Superior temporal gyrus (tissue), 1 donor: ENCODE results near the gene PPARA.
A peak's percentile ranks its signal among the peaks of the same experiment; 100 is the strongest.

Experiments used
- DNase-seq: peaks from one replicate; pipeline ENCODE4 v3.0.0-alpha.2; 2016; ENCODE audit errors: extremely low spot score

PPARA gene

GRCh38 chr22:46272762-46273431, 122.6 kb downstream of the PPARA start:
- DNase-seq: no peak

- DNase-seq: no peak
Measured at GRCh38 chr22:46273432-46274148, 123.3 kb downstream of the PPARA start.

- DNase-seq: no peak
Measured at GRCh38 chr22:46274381-46274780, 124.1 kb downstream of the PPARA start.

GRCh38 chr22:46275455-46276122, 125.3 kb downstream of the PPARA start:
- DNase-seq: no peak

GRCh38 chr22:46276563-46276962, 126.2 kb downstream of the PPARA start:
- no peak for DNase-seq

GRCh38 chr22:46278656-46279645, 128.6 kb downstream of the PPARA start:
- DNase-seq: no peak

- no peak for DNase-seq
Measured at GRCh38 chr22:46280063-46280817, 129.9 kb downstream of the PPARA start.

GRCh38 chr22:46280999-46281623, 130.8 kb downstream of the PPARA start:
- DNase-seq: peak; percentile 14

GRCh38 chr22:46281866-46282678, 131.7 kb downstream of the PPARA start:
- no peak for DNase-seq

- DNase-seq: no peak
Measured at GRCh38 chr22:46286006-46286405, 135.7 kb downstream of the PPARA start.

GRCh38 chr22:46286941-46287872, 136.9 kb downstream of the PPARA start:
- DNase-seq: no peak

- no peak for DNase-seq
Measured at GRCh38 chr22:46287873-46288751, 137.8 kb downstream of the PPARA start.

- DNase-seq: no peak
Measured at GRCh38 chr22:46288846-46289243, 138.5 kb downstream of the PPARA start.

- DNase-seq: no peak
Measured at GRCh38 chr22:46289244-46289891, 139.0 kb downstream of the PPARA start.

GRCh38 chr22:46290121-46290842, 140.0 kb downstream of the PPARA start:
- no peak for DNase-seq
